NOMO-1 treated with DMSO at 0.1 percent for 48 hours (cell line): ENCODE measurements around the gene FGA.
A peak's percentile ranks its signal among the peaks of the same experiment; 100 is the strongest.

ENCODE experiments used
- DNase-seq: peaks from one replicate; lab custom pipeline; 2025; ENCODE audit not compliant: unreplicated experiment; lab: John Stamatoyannopoulos, UW

Gene FGA

GRCh38 chr4:154590329-154591006 is at the start of gene FGA:
Gene FGA, minus strand, starts transcription at chr4:154590742. Its CDS starts 55 bp downstream, at chr4:154590687.
- no peak for DNase-seq

GRCh38 chr4:154634058-154634457 is 43.5 kb upstream of the FGA start:
- DNase-seq: no peak

GRCh38 chr4:154631828-154632227 is 41.3 kb upstream of the FGA start:
- no peak for DNase-seq

- no peak for DNase-seq
Observed at GRCh38 chr4:154630324-154630723, 39.8 kb upstream of the FGA start.

- DNase-seq: peak; percentile 19
Observed at GRCh38 chr4:154626793-154627484, 36.4 kb upstream of the FGA start.

GRCh38 chr4:154625971-154626370 is 35.4 kb upstream of the FGA start:
- DNase-seq: no peak

- no peak for DNase-seq
Observed at GRCh38 chr4:154623995-154624394, 33.5 kb upstream of the FGA start.

- DNase-seq: no peak
Observed at GRCh38 chr4:154623436-154623835, 32.9 kb upstream of the FGA start.

GRCh38 chr4:154622598-154622997 is 32.1 kb upstream of the FGA start:
- DNase-seq: peak; percentile 37

GRCh38 chr4:154620111-154620510 is 29.6 kb upstream of the FGA start:
- DNase-seq: no peak

GRCh38 chr4:154618708-154619315 is 28.3 kb upstream of the FGA start:
- peak; percentile 29 for DNase-seq

- no peak for DNase-seq
Observed at GRCh38 chr4:154617820-154618317, 27.3 kb upstream of the FGA start.

- DNase-seq: no peak
Observed at GRCh38 chr4:154616731-154617130, 26.2 kb upstream of the FGA start.

- DNase-seq: no peak
Observed at GRCh38 chr4:154616287-154616686, 25.7 kb upstream of the FGA start.

GRCh38 chr4:154615211-154615610 is 24.7 kb upstream of the FGA start:
- no peak for DNase-seq

GRCh38 chr4:154614306-154614705 is 23.8 kb upstream of the FGA start:
- DNase-seq: no peak

GRCh38 chr4:154612472-154613414 is 22.2 kb upstream of the FGA start, which contains the start of gene FGG:
Gene FGG, minus strand, starts transcription at chr4:154612656. Its CDS starts 47 bp downstream, at chr4:154612609.
- no peak for DNase-seq

- no peak for DNase-seq
Observed at GRCh38 chr4:154611833-154612232, 21.3 kb upstream of the FGA start.

- DNase-seq: peak; percentile 35
Observed at GRCh38 chr4:154610582-154610981, 20.0 kb upstream of the FGA start.

- DNase-seq: no peak
Observed at GRCh38 chr4:154609532-154609931, 19.0 kb upstream of the FGA start.
